ENCODE measurements around the gene HIVEP3. TPM values are rescaled to one million over a fixed set of nuclear protein-coding genes. Genes with fewer than 3 reads are reported as not detected.
A peak's percentile ranks its signal among the peaks of the same experiment; 100 is the strongest.

Gene HIVEP3
- total RNA-seq, 1 donor from 2014 or later, result 1.2 TPM

DNA sequence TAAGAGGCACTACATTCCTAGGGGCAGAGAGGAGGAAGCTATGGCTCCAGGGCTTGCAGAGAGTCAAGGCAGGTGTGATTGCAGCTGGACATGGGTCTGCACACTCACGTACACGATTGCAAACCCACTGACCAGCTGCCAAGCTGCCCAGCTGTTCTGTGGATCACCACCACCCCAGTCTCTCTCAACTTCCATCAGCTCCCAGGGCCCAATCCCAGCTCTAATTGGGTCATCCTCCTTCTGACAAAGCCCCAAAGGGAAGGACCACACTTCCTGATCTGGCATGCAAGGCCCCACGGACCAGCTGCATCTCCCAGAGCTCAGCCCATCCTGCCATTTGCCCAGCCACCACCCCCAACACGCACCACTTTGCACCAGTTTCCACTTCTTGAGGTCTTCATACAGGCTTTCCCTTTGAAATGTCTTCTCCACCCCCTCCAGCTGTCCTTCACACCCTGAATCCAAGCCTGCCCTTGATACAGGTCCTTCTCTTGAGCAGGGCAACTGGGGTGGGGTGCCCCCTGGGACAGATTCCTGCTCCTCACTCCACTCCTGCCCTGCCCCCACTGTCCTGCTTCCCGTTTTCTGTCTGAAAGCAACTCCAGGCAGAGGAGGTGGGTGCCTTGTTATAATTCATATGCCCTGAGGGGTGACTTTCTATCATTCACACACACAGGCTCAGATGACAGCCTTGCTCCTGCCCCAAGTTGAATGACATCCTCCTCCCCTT lies 254.9 kb downstream of the HIVEP3 start:
- DNase-seq (ENCODE audit: low read depth, low spot score), result no peak
- TF ChIP-seq, protein P1, sequence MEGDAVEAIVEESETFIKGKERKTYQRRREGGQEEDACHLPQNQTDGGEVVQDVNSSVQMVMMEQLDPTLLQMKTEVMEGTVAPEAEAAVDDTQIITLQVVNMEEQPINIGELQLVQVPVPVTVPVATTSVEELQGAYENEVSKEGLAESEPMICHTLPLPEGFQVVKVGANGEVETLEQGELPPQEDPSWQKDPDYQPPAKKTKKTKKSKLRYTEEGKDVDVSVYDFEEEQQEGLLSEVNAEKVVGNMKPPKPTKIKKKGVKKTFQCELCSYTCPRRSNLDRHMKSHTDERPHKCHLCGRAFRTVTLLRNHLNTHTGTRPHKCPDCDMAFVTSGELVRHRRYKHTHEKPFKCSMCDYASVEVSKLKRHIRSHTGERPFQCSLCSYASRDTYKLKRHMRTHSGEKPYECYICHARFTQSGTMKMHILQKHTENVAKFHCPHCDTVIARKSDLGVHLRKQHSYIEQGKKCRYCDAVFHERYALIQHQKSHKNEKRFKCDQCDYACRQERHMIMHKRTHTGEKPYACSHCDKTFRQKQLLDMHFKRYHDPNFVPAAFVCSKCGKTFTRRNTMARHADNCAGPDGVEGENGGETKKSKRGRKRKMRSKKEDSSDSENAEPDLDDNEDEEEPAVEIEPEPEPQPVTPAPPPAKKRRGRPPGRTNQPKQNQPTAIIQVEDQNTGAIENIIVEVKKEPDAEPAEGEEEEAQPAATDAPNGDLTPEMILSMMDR (conservative IDR thresholded peaks at IDR 0.05), result no peak
- Mint-ChIP-seq H3K9me3 (no peaks in the 10 kb centered on the region), H3K27me3 (ENCODE audit: low read depth) (peaks cover 39% of the 10 kb centered on the region), H3K4me1 (peaks cover 20% of the 10 kb centered on the region), H3K27ac (ENCODE audit: unreplicated experiment) (no peak overlapping the region), H3K36me3 (ENCODE audit: low read depth) (no peaks in the 10 kb centered on the region), H3K4me3 (peak overlapping the region; percentile 82)

DNA sequence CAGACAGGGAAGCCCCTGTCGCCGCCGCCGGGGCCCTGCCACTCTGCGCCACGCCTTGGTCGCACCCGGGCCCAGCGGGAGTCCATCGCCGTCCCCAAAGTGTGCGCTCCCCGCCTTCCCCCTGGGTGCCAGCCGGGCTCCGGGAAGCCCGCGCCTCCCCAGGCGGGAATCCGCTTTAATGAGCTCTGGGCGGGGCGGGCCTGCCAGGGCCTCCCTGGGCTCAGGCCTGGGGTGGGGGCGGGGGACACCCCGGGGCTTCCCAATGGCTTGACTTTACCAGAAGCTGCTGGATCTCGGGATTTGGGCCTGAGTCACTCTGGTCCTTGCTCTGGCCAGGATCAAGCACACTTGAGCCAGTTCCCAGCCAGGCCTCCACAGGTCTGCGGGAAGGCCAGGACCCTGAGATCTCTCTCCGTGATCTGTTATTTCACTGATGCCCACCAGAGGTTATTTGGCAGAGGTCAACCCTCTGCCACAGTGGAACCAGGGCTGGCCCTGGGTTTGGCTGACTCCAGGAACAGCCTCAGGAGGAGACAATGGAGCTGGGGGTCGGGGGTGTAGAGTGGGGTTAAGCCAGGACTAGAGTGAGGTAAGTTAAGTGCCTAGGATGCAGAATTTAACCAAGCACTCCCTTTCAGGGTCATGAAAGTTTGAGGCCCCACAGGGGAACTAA lies 255.8 kb downstream of the HIVEP3 start:
- no peaks in the 10 kb centered on the region for H3K36me3 Mint-ChIP-seq (ENCODE audit: low read depth)
- no peak for DNase-seq (ENCODE audit: low read depth, low spot score)
- no peaks in the 10 kb centered on the region for H3K9me3 Mint-ChIP-seq
- TF ChIP-seq, protein P1 (conservative IDR thresholded peaks at IDR 0.05), result no peak
- H3K27ac Mint-ChIP-seq (ENCODE audit: unreplicated experiment), result no peak overlapping the region
- peaks cover 45% of the 10 kb centered on the region for H3K27me3 Mint-ChIP-seq (ENCODE audit: low read depth)
- H3K4me1 Mint-ChIP-seq, result peaks cover 11% of the 10 kb centered on the region
- peak overlapping the region; percentile 79 for H3K4me3 Mint-ChIP-seq

DNA sequence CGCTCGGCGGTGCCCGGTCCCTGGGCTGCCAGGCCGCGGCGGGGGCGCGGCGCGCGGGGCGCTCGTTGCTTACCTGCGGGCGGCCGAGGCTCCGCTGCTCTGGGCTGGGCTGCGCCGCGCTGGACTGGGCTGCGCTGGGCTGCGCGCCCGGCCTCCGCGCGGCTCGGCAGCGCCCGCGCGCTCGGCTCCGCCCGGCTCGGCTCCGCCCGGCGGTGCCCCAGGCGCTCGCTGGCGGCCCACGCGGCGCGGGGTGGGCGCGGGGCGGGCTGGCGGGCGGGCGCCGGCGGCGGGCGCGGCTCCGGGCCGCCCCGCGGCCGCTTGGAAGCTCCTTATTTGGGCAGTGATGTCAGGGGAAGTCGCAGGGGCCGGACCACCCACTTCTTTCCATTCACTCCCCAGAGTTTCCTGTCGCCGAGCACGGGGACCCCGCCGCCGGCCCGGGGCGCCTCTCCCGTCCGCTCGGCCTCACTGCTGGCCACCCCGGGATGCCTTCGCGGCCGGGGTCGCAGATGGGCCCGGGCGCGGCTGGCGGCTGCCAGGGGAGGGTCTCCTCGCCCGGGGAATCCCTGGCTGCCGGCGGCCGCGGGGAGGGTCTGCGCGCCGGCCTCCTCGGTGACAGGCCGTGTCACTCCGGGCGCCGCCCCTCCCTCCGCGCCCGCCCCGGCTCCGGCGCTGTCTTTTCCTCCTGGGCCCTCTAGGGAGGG lies 256.5 kb downstream of the HIVEP3 start:
- Mint-ChIP-seq H3K4me1 (peaks cover 8% of the 10 kb centered on the region), H3K9me3 (no peaks in the 10 kb centered on the region), H3K27me3 (ENCODE audit: low read depth) (peaks cover 45% of the 10 kb centered on the region), H3K36me3 (ENCODE audit: low read depth) (no peaks in the 10 kb centered on the region), H3K4me3 (peak overlapping the region; percentile 51), H3K27ac (ENCODE audit: unreplicated experiment) (no peak overlapping the region)
- DNase-seq (ENCODE audit: low read depth, low spot score), result peak; percentile 50
- TF ChIP-seq, protein P1 (conservative IDR thresholded peaks at IDR 0.05), result no peak

DNA sequence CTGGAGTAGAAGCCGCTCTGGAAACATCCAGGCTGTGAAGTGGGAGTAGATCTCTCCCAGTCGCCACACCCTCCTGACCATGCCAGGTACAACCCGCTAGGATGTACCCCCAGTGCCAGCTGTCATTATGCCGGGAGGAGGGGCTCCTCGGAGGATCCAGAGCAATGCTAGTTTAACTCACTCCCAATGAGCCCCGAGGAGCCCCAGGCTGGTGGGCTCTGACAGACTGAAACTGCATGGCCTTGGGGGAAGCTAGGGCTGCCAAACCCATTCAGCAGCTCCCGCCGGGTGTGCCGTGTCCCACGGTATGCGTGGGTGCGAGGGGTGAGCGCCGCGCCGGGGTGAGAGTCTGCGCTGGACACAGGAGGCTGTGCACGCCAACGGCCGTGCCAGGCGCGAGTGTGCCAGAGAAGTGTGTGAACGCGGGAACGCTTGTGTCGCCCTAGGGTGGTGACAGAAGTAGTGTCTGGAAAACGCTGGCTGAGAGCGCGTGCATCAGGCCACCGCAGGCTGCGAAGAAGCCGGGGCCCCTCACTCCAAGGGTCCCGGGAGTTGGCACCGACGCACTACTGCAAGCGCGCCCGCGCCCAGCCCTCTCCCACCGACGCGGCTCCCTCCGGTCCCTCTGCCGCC lies 257.2 kb downstream of the HIVEP3 start:
- peaks cover 45% of the 10 kb centered on the region for H3K27me3 Mint-ChIP-seq (ENCODE audit: low read depth)
- H3K36me3 Mint-ChIP-seq (ENCODE audit: low read depth), result no peaks in the 10 kb centered on the region
- peaks cover 8% of the 10 kb centered on the region for H3K4me1 Mint-ChIP-seq
- DNase-seq (ENCODE audit: low read depth, low spot score), result no peak
- peak overlapping the region; percentile 90 for H3K4me3 Mint-ChIP-seq
- H3K9me3 Mint-ChIP-seq, result no peaks in the 10 kb centered on the region
- H3K27ac Mint-ChIP-seq (ENCODE audit: unreplicated experiment), result no peak overlapping the region
- TF ChIP-seq, protein P1 (conservative IDR thresholded peaks at IDR 0.05), result no peak

All from neural crest cell (in vitro differentiated cells).